HCT116 (cell line): ENCODE data around the gene GPR61. TPM values are rescaled to one million over a fixed set of nuclear protein-coding genes. Genes with fewer than 3 reads are reported as not detected.

Source experiments
- ATAC-seq: fragments of 200-7000 bp; cut with Tn5 transposase; 2 replicates; pipeline ENCODE4 v1.9.1; 2020; ENCODE audit warnings: mild to moderate bottlenecking, moderate library complexity
- BruUV-seq: library from RNA; stranded (reverse); fragments of 400-500 nt; replicated peaks from 2 replicates; lab custom pipeline; 2021; lab: Mats Ljungman, UMichigan
- CTCF ChIA-PET: fragments of 300-600 bp; sonication (Branson Sonifier 250); formaldehyde crosslinking; loops from one replicate; lab custom pipeline; 2021; ENCODE audit warnings: antibody characterized with exemption; lab: Charles Lee
- POLR2A ChIA-PET: fragments of 300-600, 350-600 bp; sonication (Branson Sonifier 250); formaldehyde crosslinking; loops from one replicate; lab custom pipeline; 2021; ENCODE audit warnings: antibody characterized with exemption; lab: Charles Lee
- RAD21 ChIA-PET, 2 experiments: fragments of 300-600 bp; sonication (Branson Sonifier 250); formaldehyde crosslinking; loops; one replicate each; lab custom pipeline; 2023; ENCODE audit warnings: low total read pairs in 2 of 2; ENCODE audit not compliant: uncharacterized antibody in 2 of 2, unreplicated experiment in 2 of 2, low non-redundant PET in 1 of 2; lab: Charles Lee
- DNase-seq: peaks from one replicate; pipeline ENCODE4 v3.0.0-alpha.2; 2010; ENCODE audit warnings: low read depth, low spot score
- H2AFZ ChIP-seq: fragments of 200-600 bp; shearing (Covaris generic), sonication (generic); 2 replicates; pipeline ENCODE4 v1.6.1; 2017; ENCODE audit warnings: low read depth, mixed run types, mixed read lengths, antibody characterized with exemption, low read length; ENCODE audit not compliant: poor library complexity, severe bottlenecking
- H3K27ac ChIP-seq: 2 replicates; pipeline ENCODE4 v1.5.1; 2012; ENCODE audit warnings: low read depth, low read length
- H3K27me3 ChIP-seq: fragments of 200-600 bp; sonication (generic); 2 replicates; pipeline ENCODE4 v1.6.1; 2016; ENCODE audit warnings: mixed run types, low read length, mixed read lengths; ENCODE audit not compliant: insufficient read depth
- H3K36me3 ChIP-seq, 2 experiments: fragments of 200-500 bp in 1 of 2; fragments of 200-600 bp in 1 of 2; sonication (Bioruptor generic) in 1 of 2; sonication (generic) in 1 of 2; 2 replicates each; pipeline versions ENCODE4 v1.5.1 to v1.6.1; 2014 to 2016; ENCODE audit warnings: low read length in 2 of 2, inconsistent platforms in 1 of 2, mixed read lengths in 1 of 2, mixed run types in 1 of 2; ENCODE audit not compliant: insufficient read depth in 2 of 2, control insufficient read depth in 1 of 2
- H3K4me1 ChIP-seq, 2 experiments: fragments of 200-600 bp in 1 of 2; sonication (generic) in 1 of 2; 2 replicates each; pipeline versions ENCODE4 v1.5.1 to v1.6.1; 2012 to 2017; ENCODE audit warnings: low read length in 2 of 2, inconsistent platforms in 1 of 2, mild to moderate bottlenecking in 1 of 2, mixed read lengths in 1 of 2, mixed run types in 1 of 2, moderate library complexity in 1 of 2; ENCODE audit not compliant: insufficient read depth in 2 of 2, control insufficient read depth in 1 of 2
- H3K4me2 ChIP-seq: fragments of 200-600 bp; sonication (generic); 2 replicates; pipeline ENCODE4 v1.6.1; 2017; ENCODE audit warnings: mixed run types, low read length, mixed read lengths
- H3K4me3 ChIP-seq, 2 experiments: fragments of 200-600 bp in 1 of 2; sonication (generic) in 1 of 2; replicated peaks in 1 of 2; 2 replicates each; pipeline ENCODE4 v1.5.1; 2011 to 2016; ENCODE audit warnings: low read length in 2 of 2, control low read depth in 1 of 2, low read depth in 1 of 2, mild to moderate bottlenecking in 1 of 2, mixed read lengths in 1 of 2, mixed run types in 1 of 2
- H3K79me2 ChIP-seq: fragments of 200-600 bp; sonication (generic); 2 replicates; pipeline ENCODE4 v1.6.1; 2017; ENCODE audit warnings: mild to moderate bottlenecking, mixed run types, low read length, moderate library complexity, mixed read lengths; ENCODE audit not compliant: insufficient read depth
- H3K9ac ChIP-seq: fragments of 200-600 bp; sonication (generic); 2 replicates; pipeline ENCODE4 v1.6.1; 2016; ENCODE audit warnings: low read length, mixed read lengths
- H3K9me2 ChIP-seq: fragments of 200-600 bp; sonication (generic), shearing (Covaris generic); 2 replicates; pipeline ENCODE4 v1.6.1; 2017; ENCODE audit warnings: mixed run types, mild to moderate bottlenecking, moderate library complexity; ENCODE audit not compliant: insufficient read depth
- H3K9me3 ChIP-seq, 2 experiments: fragments of 200-500 bp in 1 of 2; fragments of 200-600 bp in 1 of 2; sonication (Bioruptor generic) in 1 of 2; sonication (generic) in 1 of 2; 2 replicates each; pipeline ENCODE4 v1.6.1; 2014 to 2017; ENCODE audit warnings: low read length in 2 of 2, mixed read lengths in 2 of 2, inconsistent platforms in 1 of 2, low read depth in 1 of 2, mild to moderate bottlenecking in 1 of 2, mixed run types in 1 of 2, moderate library complexity in 1 of 2; ENCODE audit not compliant: control insufficient read depth in 1 of 2, insufficient read depth in 1 of 2
- H4K20me1 ChIP-seq: fragments of 200-600 bp; sonication (generic), shearing (Covaris generic); 2 replicates; pipeline ENCODE4 v1.6.1; 2017; ENCODE audit warnings: mixed run types, mild to moderate bottlenecking, moderate library complexity; ENCODE audit not compliant: insufficient read depth
- EZH2 ChIP-seq: fragments of 200-600 bp; sonication (generic); IDR thresholded peaks from 2 replicates; pipeline ENCODE4 v1.6.1; 2017; ENCODE audit warnings: antibody characterized with exemption, mixed run types
- POLR2AphosphoS5 ChIP-seq: IDR thresholded peaks from 2 replicates; pipeline ENCODE4 v1.6.1; 2011; ENCODE audit warnings: mild to moderate bottlenecking, low read depth, low read length, moderate library complexity
- SP1 ChIP-seq: IDR thresholded peaks from 2 replicates; pipeline ENCODE4 v1.6.1; 2012; ENCODE audit warnings: low read depth
- TCF7L2 ChIP-seq: IDR thresholded peaks from 2 replicates; pipeline ENCODE4 v1.7.0; 2011; ENCODE audit warnings: borderline replicate concordance, inconsistent platforms; ENCODE audit not compliant: insufficient read depth, insufficient read length; ENCODE audit errors: extremely low read depth
- ZFX ChIP-seq: fragments of 450-650 bp; IDR thresholded peaks from 2 replicates; pipeline ENCODE4 v1.6.1; 2017
- intact Hi-C: fragments of 100-400 bp; cut with micrococcal nuclease; formaldehyde crosslinking; loops from 2 replicates; pipeline ENCODE4 v1.10.0; 2022
- total RNA-seq: library from RNA; stranded (reverse); gene quantifications from one replicate; pipeline ENCODE4 v1.2.1, GENCODE V29; 2021; ENCODE audit not compliant: unreplicated experiment
- TF ChIP-seq, protein P1 (sequence below): IDR thresholded peaks from 2 replicates; pipeline ENCODE4 v1.6.1; 2012; ENCODE audit warnings: low read depth

Gene GPR61
- total RNA-seq, 1 experiment from 2014 or later = not detected

DNA sequence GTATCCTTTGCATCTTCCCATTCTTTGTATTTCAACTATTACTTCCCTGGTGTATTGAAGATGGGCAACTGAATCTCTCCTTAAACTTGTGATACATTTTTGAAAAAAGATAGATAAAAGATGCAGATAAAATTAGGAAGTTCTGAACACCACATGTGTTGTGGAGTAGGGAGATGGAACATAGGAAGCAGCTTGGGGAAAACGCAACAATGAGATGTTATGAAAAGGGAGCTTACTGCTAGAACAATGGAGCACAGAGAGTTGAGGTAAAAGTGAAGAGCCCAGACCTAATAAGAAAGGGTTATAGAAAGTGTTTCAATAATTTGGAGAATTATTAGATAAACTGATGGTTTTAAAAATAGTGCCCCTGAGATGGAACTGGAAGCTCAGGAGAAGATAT is 29.7 kb downstream of the GPR61 start (continued):
- TF ChIP-seq, protein P1, sequence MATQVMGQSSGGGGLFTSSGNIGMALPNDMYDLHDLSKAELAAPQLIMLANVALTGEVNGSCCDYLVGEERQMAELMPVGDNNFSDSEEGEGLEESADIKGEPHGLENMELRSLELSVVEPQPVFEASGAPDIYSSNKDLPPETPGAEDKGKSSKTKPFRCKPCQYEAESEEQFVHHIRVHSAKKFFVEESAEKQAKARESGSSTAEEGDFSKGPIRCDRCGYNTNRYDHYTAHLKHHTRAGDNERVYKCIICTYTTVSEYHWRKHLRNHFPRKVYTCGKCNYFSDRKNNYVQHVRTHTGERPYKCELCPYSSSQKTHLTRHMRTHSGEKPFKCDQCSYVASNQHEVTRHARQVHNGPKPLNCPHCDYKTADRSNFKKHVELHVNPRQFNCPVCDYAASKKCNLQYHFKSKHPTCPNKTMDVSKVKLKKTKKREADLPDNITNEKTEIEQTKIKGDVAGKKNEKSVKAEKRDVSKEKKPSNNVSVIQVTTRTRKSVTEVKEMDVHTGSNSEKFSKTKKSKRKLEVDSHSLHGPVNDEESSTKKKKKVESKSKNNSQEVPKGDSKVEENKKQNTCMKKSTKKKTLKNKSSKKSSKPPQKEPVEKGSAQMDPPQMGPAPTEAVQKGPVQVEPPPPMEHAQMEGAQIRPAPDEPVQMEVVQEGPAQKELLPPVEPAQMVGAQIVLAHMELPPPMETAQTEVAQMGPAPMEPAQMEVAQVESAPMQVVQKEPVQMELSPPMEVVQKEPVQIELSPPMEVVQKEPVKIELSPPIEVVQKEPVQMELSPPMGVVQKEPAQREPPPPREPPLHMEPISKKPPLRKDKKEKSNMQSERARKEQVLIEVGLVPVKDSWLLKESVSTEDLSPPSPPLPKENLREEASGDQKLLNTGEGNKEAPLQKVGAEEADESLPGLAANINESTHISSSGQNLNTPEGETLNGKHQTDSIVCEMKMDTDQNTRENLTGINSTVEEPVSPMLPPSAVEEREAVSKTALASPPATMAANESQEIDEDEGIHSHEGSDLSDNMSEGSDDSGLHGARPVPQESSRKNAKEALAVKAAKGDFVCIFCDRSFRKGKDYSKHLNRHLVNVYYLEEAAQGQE = no peak
- no peak for TF ChIP-seq TCF7L2

DNA sequence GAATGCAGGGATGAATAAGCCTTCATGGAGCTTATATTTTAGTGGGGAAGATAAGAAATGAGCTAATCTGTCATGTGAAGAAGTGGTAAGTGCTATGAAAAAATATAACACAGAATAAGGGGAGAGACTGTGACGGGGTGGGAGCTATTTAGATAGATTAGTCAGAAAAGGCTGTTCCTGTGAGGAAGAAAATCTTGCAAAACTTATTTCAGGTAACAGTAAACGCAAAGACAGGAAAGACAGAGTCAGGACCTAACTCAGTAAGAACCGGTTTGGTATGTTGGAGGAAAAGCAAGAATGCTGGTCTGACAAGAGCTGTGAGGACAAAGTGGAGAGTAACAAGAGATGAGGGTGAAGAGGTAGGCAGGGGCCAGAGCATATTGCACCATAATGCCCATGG is 30.7 kb downstream of the GPR61 start:
- POLR2A ChIA-PET = interaction anchor here (1.5 kb wide), 1 partner anchor 9 kb away, joined by 3 read pairs; no protein-coding TSS in a partner anchor
- no TSS peak for BruUV-seq
- no peaks in the 10 kb centered on the region for H3K4me1 ChIP-seq
- H3K79me2 ChIP-seq = peaks cover 90% of the 10 kb centered on the region
- no peak overlapping the region for H3K27ac ChIP-seq
- peaks cover 15% of the 10 kb centered on the region; the same call in 1 of the 2 replicates for H4K20me1 ChIP-seq
- H3K9me3 ChIP-seq = no peaks in the 10 kb centered on the region
- no peaks in the 10 kb centered on the region for H3K9me2 ChIP-seq
- no peak overlapping the region for H3K4me2 ChIP-seq
- 0 out of 4 replicates have a peak, but pooled peaks cover 0 to 2% of the 10 kb centered on the region in 2 experiments for H3K36me3 ChIP-seq
- CTCF ChIA-PET = no interaction called here
- no peak for ATAC-seq
- TF ChIP-seq SP1 (no peak), EZH2 (no peak), POLR2AphosphoS5 (no peak), ZFX (no peak)
- H3K9ac ChIP-seq = no peak overlapping the region
- DNase-seq = no peak
- H3K4me3 ChIP-seq = no peak overlapping the region
- no peak overlapping the region for H2AFZ ChIP-seq
- intact Hi-C loops = no loop called here
- RAD21 ChIA-PET = no interaction called here
- no peaks in the 10 kb centered on the region for H3K27me3 ChIP-seq
